ENCODE measurements around the gene MICAL3.

GRCh38 chr22:18010266-18010665 lies 14.1 kb downstream of the MICAL3 start:
- TF ChIP-seq CTCF (IDR thresholded peaks at IDR 0.05; ENCODE audit: low read length), result no peak
- no peak for TF ChIP-seq EZH2 (IDR thresholded peaks at IDR 0.05; ENCODE audit: borderline replicate concordance, low read length)
